ENCODE results near the gene FYB1.
"Not testable (repeated sequence)": the region's sequence is repeated elsewhere in the genome, so short reads cannot be mapped to it uniquely, and the experiment has no call there.

FYB1 gene

GRCh38 chr5:39219437-39219836 lies at the start of gene FYB1:
FYB1 (minus strand) TSS chr5:39219563; CDS start chr5:39202960, 16,603 bp downstream.
- no peak for DNase-seq (ENCODE audit: low read depth in 2 of 3, low spot score in 2 of 3)

GRCh38 chr5:39267186-39267585 lies 47.8 kb upstream of the FYB1 start:
- DNase-seq (ENCODE audit: low read depth in 2 of 3, low spot score in 2 of 3) = no peak

- DNase-seq (ENCODE audit: low read depth in 2 of 3, low spot score in 2 of 3) = no peak
Measured at GRCh38 chr5:39266442-39266841, 47.1 kb upstream of the FYB1 start.

- no peak for DNase-seq (ENCODE audit: low read depth in 2 of 3, low spot score in 2 of 3)
Measured at GRCh38 chr5:39264528-39264927, 45.2 kb upstream of the FYB1 start.

GRCh38 chr5:39262981-39263380 lies 43.6 kb upstream of the FYB1 start:
- no peak for DNase-seq (ENCODE audit: low read depth in 2 of 3, low spot score in 2 of 3)

GRCh38 chr5:39260095-39260494 lies 40.7 kb upstream of the FYB1 start:
- no peak for DNase-seq (ENCODE audit: low read depth in 2 of 3, low spot score in 2 of 3)

- no peak for DNase-seq (ENCODE audit: low read depth in 2 of 3, low spot score in 2 of 3)
Measured at GRCh38 chr5:39257554-39257953, 38.2 kb upstream of the FYB1 start.

GRCh38 chr5:39256477-39257235 lies 37.3 kb upstream of the FYB1 start:
- DNase-seq (ENCODE audit: low read depth in 2 of 3, low spot score in 2 of 3) = no peak

- DNase-seq (ENCODE audit: low read depth in 2 of 3, low spot score in 2 of 3) = no peak
Measured at GRCh38 chr5:39255406-39255805, 36.0 kb upstream of the FYB1 start.

GRCh38 chr5:39254671-39255070 lies 35.3 kb upstream of the FYB1 start:
- no peak for DNase-seq (ENCODE audit: low read depth in 2 of 3, low spot score in 2 of 3)

GRCh38 chr5:39253196-39253595 lies 33.8 kb upstream of the FYB1 start:
- DNase-seq (ENCODE audit: low read depth in 2 of 3, low spot score in 2 of 3) = no peak

- no peak for DNase-seq (ENCODE audit: low read depth in 2 of 3, low spot score in 2 of 3)
Measured at GRCh38 chr5:39249564-39250274, 30.4 kb upstream of the FYB1 start.

GRCh38 chr5:39249069-39249468 lies 29.7 kb upstream of the FYB1 start:
- no peak for DNase-seq (ENCODE audit: low read depth in 2 of 3, low spot score in 2 of 3)

- no peak for DNase-seq (ENCODE audit: low read depth in 2 of 3, low spot score in 2 of 3)
Measured at GRCh38 chr5:39240750-39241149, 21.4 kb upstream of the FYB1 start.

GRCh38 chr5:39238366-39239105 lies 19.2 kb upstream of the FYB1 start:
- DNase-seq (ENCODE audit: low read depth in 2 of 3, low spot score in 2 of 3) = no peak

- DNase-seq (ENCODE audit: low read depth in 2 of 3, low spot score in 2 of 3) = no peak
Measured at GRCh38 chr5:39236718-39237117, 17.4 kb upstream of the FYB1 start.

- DNase-seq (ENCODE audit: low read depth in 2 of 3, low spot score in 2 of 3) = no peak
Measured at GRCh38 chr5:39235648-39236047, 16.3 kb upstream of the FYB1 start.

- not testable (repeated sequence) for DNase-seq (ENCODE audit: low read depth in 2 of 3, low spot score in 2 of 3)
Measured at GRCh38 chr5:39234494-39234893, 15.1 kb upstream of the FYB1 start.

- no peak for DNase-seq (ENCODE audit: low read depth in 2 of 3, low spot score in 2 of 3)
Measured at GRCh38 chr5:39233783-39234182, 14.4 kb upstream of the FYB1 start.

GRCh38 chr5:39231705-39232525 lies 12.6 kb upstream of the FYB1 start:
- no peak for DNase-seq (ENCODE audit: low read depth in 2 of 3, low spot score in 2 of 3)

GRCh38 chr5:39228596-39228995 lies 9.2 kb upstream of the FYB1 start:
- DNase-seq (ENCODE audit: low read depth in 2 of 3, low spot score in 2 of 3) = no peak
